IPS-NIHi11 (cell line): ENCODE results near the gene NFIA.
"Not testable (repeated sequence)": the region's sequence is repeated elsewhere in the genome, so short reads cannot be mapped to it uniquely, and the experiment has no call there.

Experiments
- DNase-seq: peaks from one replicate; pipeline ENCODE4 v3.0.0; 2012; ENCODE audit warnings: mixed read lengths, low spot score

The NFIA gene

DNA sequence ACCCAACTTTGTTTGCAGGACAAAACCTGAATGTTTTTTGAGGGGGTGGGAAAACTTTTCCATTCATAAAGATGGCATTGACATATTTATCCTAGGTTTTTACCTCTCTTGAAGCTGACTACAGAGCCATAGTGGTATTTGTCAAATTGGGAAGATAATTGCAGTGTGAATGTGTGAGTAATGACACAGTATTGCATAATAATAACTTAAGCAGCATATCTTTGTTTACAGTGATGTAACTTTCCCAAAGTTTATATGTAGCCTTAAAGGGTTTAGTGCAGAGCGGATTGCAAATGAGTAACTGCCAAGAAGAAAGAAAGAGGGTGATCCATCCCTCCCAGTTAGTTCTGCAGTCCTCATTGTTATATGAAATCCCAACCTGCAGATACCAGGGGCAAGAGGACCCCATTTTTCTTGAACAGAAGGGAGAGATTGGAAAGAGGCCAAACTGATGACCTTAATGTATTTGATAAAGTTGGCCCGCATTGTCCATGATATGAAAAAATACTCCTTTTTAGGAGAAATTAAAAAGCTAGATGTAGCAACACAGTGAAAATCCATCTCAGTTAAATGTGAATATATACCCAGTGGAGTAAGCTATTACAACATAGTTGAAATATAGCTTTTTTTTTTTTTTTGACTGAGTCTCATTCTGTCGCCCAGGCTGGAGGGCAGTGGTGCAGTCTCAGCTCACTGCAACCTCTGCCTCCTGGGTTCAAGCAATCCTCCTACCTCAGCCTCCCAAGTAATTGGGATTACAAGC is 23.7 kb upstream of the NFIA start:
- no peak for DNase-seq

DNA sequence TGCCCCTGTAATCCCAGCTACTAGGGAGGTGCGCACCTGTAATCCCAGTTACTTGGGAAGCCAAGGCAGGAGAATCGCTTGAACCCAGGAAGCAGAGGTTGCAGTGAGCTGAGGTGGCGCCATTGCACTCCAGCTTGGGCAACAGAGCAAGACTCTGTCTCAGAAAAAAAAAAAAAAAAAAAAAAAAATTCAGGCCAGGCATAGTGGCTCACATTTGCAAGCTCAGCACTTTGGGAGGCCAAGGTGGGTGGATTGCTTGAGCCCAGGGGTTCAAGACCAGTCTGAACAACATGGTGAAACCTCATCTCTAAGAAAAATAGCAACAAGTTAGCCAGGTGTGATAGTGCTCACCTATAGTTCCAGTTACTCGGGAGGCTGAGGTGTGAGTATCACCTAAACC is 20.8 kb upstream of the NFIA start:
- not testable (repeated sequence) for DNase-seq

DNA sequence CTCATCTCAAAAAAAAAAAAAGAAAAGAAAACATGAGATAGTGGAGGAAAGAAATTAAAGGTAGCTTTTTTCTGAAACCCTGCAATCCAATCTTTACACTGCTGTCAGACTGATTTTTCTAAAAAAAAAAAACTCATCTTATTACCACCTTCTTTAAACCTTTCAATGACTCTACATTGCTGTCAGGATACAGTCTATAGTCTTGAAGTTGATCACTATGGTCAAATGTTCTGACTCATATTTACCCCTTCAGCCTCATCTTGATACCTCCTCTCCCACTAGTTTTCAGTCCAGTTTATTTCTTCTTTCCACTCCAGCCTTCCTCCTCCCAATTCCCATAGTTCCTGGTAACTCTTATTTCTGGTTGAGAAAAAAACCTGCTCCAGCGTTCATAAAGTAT is 17.7 kb upstream of the NFIA start:
- DNase-seq: no peak

DNA sequence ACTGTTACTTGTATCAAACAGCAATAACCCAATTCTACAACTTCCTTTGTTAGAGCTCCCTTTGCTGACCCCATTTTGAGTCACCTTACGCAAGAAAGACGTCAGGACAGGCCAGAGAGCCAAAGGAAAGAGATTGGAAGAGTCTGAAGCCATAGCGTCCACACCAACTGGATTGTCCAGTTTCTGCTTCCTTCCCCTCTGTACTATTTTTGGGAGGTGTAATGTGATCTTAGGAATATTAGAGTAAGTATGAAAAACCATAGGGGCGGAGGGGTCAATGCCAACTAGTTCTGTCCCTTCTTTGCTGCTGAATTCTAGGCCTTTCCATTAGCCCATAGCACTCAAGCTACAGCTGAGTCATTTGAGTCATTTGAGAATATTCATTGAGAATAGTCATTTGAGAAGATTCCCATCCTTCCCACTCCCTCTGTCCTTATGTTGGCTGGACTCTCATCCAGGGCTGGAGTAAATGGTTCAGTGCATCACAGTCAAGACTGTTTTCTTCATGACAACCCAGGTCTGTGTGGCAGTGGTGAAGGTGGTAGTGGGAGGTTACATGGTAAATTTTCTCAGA is 14.8 kb upstream of the NFIA start:
- no peak for DNase-seq

DNA sequence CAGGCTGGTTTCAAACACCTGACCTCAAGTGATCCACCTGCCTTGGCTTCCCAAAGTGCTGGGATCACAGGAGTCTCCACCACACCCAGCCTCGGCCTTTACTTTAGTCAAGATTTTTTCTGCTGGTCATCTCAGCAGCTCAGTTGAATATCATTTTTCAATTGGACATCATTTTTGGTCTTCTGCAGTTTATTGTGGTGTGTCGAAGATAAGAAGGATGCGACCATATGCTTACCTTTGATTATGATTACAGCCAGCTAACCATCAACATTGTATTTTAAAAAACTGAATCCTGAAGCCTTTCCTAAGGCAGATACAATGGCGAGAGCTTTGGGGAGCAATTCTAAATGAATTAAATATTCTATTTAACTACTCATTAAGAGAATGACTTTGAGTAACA is 12.3 kb upstream of the NFIA start:
- DNase-seq: no peak

DNA sequence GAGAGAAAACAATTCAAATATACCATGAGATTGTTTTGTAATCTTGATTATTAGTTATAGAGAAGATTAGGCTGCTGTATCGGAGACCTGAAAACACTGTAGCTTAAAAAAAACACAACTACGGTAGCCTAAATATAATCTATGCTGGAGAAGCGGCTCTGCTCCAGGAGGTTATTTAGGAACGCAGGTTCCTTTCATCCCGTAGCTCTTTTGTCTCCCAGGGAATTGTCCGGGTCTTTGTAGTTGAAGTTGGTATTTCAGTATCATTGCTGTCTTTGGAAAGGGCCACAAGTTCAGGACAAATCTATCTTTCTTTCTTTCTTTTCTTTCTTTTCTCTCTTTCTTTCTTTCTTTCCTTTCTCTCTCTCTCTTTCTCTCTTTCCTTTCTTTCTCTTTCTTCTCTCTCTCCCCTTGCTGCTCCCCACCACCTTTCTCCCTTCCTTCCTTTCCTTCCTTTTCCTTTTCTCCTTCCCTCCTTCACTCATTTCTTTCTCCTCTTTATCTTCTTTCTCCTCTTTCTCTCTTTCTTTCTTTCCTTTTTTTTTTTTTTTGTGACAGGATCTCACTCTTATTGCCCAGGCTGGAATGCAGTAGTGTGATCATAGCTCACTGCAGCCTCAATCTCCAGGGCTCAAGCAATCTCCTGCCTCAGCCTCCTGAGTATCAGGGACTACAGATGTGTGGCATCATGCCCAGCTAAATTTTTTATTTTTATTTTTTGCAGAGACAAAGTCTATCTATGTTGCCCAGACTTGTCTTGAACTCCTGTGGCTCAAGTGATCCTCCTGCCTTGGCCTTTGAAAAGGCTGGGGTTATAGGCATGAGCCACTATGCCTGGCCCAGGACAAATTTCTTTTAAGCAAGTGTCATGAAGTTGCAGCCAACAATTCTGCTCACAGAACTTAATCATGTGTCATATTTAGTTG is 10.9 kb upstream of the NFIA start:
- DNase-seq: no peak

DNA sequence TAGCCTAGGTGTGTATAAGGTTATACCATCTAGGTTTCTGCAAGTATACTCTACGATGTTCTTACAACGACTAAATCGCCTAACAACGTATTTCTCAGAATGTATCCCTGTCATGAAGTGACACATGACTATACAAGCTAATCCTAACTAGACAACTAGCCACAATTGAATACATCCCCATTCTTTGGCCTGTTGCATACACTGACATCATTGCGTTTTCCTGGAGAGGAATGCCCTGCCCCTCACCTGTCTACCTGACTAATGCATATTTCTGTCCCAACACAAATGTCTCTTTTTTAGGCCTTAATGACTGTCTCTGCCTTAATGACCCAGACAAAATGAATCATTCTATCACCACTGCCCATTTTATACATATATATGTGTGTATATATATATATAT is 8.5 kb upstream of the NFIA start:
- DNase-seq: no peak

DNA sequence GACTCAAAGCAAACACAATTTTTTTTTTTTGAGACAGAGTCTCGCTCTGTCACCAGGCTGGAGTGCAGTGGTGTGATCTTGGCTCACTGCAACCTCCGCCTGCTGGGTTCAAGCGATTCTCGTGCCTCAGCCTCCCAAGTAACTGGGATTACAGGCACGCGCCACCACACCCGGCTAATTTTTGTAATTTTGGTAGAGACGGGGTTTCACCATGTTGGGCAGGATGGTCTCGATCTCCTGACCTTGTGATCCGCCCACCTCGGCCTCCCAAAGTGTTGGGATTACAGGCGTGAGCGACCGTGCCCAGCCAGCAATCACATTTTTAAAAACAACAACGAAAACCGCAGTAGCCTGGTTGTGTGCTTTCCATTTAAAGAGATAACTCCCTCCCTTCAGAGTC is 6.5 kb upstream of the NFIA start:
- not testable (repeated sequence) for DNase-seq

DNA sequence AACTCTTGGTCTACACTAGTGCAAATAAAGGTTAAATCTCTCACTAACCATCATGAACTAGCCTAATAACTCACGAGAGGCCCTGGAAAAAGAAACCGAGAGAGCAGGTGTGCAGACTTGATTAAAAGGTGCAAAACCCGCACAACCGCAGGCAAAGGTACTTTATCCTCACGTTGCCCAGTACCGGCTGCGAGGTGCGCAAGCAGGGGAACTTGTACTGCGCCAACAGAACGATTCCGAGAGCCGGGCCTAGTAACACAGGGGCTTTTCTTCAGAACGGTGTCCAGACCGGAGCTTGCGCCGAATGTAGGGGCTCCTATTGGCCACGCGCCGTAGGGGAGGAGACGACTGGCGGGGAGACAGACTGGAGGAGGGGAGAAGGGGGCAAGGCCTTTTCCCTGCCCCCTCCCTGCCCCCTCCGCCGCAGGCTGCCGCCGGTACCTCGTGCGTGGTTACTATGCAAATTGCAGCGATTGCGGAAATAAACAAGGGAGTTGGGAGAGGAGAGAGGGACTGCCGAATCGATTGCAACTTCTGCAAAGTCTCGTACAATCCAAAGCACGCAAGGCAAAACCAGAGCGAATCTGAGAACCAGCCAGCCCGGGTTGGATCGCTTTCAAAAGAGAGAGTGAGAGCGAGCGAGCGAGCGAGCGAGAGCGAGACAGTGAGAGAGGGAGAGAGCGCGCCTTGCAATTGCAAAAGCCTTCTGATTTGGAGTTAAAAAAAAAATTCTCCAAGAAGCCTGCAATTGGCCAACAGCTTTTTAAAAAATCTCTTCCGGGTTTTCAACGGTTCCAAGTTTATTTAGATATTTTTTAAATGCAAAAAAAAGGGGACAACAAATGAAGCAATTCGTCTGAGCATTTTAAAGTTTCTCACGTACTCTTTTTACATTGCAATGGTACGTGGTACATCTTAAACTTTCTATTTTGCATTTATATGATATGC is 5.4 kb upstream of the NFIA start:
- DNase-seq: peak; percentile 88

DNA sequence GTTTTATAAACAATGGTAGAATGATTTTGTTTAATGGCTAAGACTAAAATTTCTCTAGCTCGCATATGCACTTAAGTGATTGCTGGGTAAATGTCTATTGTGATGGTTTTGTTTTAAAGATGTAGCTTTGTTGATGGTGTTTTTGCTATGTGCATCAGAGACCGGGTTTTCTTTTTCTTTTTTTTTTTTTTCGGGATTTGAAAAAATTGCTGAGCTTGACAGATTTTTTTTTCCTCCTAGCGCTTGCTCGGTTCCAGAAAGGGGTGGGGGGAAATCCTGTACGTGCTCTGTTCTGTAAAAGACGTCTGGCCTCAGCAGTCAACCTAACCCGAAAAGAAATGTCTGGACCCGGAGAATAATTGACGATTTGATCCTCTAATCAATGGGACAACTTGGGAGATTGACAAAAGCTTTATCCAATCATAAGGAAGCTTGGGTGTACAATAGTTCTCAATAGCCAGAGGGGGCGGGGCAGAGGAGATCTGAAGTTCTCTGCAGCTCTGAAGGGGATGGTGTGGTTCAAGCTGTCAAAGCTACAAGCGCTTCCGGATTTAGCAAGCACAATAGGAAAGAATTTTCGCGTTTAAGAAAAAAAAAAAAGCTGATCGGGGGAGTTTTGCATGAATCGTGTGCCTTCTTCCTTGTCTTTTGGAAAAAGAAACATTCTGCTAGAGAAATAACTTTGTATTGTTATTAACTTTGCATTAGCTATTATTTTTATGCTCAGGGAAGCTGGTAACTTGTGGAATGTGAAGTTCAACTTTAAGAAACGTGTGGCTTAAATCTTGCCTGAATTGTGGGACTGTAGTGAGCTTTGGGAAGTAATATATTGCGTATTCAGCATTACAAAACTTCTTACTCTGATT is 4.5 kb upstream of the NFIA start:
- peak; percentile 88 for DNase-seq

DNA sequence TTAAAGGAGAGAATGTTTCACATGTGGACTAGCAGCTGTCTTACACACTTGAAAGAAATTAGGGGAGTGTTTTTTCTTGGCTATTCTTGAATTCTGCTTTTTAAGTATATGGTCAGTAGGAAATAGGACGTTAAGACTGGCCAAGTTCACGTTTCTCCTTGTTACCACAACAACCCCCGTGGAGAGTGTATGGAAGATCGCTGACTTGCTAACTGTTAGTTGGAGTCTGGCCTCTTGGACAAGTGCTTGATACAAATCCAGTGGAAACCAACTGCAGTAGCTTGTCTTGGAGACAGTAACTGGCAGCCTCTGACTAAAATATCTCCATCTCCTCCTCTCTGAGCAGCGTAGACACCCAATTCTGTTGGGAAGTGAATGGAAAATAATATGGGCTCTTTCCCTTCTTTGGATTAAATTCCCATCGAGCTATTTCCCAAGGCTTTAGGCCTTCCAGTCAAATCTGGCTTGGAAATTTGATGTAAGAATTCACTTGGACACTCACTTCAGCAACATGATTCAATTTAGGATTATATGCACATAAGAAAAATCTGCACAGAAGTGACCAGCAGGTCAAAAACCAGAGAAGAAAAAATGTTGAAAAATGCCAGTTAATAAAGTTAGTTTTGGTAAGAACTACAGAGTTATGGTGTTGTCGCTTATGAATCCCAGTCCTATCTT is 3.6 kb upstream of the NFIA start:
- no peak for DNase-seq

DNA sequence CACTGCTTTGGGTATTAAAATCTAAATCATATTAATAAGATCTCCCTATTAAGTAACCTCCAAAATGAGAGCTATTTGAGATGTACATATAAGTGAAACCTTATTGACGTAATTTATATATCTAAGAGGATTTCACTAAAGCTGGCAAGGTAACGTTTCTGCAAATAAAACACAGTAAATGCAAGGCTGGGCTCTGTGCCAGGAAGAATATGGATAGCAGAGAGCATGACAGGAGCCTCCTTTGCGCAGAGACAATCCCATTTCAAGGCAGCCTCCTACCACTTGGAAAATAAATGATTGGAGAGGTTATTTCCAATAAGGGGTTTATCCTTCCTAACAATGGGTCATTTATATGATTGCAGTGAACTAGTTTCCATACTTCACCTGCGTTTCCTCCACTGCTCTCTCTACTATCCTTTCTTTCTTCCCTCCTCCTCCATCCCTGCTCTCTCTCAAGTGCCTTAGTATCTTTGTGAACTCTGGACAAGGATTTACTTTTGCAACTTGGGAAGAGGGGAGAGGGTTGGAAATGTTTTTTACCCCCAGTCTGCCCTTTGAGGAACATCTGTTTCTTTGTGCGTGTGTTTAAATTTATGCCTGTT is 3.0 kb upstream of the NFIA start:
- DNase-seq: no peak

DNA sequence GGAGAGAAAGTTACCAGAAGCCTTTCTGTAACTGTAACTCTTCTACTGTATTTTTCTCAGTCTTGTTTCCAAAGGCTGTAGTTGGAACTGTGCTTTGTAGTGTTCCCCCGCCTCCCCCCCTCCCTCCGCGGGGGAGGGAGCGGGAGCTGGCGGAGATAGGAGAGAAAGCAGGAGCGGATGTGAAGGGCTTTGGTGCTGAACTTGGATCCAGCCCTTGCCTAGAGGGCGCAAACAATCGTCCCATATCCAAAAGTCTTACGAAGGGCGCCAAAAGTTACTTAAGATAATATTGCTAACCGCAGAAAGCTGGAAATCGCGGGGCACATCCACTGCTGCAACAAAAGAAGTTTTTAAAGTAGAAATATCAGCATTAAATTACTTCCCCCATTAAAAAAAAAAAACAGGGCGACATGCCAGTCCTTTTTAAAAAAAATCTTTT is 2.4 kb upstream of the NFIA start:
- peak; percentile 65 for DNase-seq

DNA sequence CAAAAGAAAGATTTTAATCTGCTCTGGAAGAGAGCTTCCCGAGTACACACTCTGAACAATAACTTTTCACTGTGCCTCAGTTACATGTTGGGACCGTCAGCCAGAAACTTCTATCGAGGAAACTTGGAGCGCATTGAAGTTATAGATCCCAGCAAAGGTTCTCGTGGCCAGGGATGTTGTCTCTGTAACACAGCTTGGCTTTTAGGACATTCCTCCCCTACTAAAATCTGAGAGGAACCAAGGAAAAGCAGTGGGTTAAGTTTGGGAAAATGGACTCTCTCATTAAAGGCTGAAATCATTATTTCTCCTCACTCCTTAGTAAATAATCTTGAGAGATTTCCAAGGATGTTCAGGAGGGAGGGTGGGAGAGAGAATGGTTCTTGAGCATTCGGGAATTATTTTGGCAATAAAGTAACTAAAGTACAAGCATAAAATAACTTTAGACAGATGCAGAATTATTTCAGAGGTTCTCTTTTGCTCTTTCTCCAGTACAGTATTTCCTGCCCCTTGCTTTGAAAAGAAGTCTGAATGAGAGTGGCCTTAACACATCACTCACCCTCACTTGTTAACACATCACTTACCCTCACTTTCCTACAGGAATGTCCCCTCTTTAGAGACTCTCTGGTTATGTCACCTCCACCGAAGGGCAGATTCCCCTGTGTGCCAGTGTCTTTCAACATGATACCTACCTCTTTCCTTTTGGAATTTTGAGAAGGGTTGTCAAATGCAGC is 1.8 kb upstream of the NFIA start:
- no peak for DNase-seq

DNA sequence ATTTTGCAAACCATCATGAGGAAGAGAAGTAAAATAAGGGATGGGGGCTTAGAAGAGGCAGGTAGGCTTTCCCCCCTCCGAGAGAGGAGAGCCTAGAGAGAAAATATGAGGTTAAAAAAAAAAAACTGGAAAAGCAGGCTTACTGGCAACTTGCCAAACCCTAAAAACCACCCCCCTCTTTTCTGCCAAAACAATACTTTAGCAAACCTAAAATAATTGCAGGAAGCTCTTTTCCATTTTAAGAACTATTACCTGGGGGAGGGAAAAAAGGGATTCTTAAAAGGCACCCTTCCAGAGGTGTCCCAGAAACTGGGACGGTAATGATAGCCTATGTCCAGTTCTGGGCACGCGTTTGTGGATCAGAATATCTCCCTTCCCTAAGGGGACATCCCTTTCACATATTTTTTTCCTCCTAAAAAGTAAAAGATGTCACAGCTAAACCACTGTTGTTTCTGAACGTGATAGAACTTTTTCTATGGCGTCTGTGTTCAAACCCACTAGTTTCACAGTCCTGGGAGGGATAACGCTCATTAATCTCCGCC is 1.1 kb upstream of the NFIA start:
- no peak for DNase-seq

DNA sequence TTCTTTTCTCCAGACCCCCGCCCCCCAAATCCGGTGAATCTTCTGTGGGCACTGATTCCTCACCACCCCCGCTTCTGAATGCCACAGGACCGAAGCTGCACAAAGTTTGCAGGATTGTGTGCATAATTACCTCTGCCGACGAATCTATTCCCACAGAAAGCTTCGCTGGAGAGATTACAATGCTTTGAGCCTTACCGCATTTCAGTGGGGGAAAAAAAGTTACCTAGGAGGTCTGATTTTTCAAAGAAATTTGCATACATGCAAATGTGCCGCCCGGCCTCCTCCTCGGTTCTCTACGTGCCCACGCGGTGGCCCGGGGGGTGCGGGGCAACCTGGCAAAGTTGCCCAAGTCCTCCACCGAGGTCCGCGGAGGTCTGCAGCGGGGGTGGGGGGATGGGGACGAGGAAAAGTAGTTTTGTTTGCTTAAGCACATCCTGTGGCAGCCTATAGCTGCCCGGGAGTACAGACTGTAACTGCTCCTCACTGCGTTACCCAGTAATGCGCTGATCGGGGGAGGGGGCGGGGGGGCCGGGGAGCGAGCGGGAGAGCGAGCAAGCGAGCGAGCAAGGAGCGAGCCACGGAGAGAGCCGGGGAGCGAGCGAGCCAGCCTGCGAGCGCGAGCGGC is 563 bp upstream of the NFIA start:
- peak; percentile 65 for DNase-seq

DNA sequence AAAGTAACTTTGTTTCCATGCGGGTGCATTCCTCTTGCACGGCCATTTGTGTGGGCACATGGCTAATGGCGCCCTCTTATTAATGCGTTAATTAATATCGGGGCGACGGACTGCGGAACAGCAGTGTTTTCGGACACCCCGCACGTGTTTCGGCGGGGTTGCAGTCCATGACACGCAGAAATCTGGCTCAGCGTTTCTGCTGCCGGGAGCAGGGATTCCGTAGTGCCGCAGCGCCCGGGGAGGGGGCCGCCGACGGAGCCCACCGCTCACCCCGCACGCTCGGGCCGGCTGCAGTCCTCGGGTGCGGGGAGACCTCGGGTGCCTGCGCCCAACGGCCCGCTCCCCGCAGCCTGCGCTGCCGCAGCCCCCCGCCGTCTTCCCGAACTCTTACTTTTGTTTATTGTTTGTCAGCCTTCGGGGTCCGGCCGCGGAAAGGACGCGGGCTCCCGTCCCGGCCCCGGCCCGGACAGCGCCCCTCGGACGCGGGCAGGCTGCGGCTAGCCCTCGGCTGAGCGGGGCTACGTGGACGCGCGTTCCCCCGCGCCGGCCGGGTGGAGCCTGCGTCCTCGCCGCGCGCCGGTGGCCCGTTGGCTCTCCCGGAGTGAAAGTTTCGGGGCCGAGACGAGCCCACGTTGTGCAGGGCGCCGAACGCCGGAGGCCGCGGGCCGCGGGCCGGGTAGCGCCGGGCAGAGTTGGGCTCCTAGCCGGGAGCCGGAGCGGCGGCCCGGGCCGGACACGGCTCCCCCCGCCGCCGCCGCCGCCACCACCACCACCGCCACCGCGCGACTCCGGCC is 849 bp downstream of the NFIA start:
- DNase-seq: peak; percentile 50
